ENCODE results near the gene ADAMTS12. TPM values are rescaled to one million over a fixed set of nuclear protein-coding genes. Genes with fewer than 3 reads are reported as not detected.

Gene ADAMTS12
- polyA plus RNA-seq, 3 donors = not detected

- no peak for TF ChIP-seq CTCF (IDR thresholded peaks at IDR 0.05)
- no peaks in the 10 kb centered on the region for H3K36me3 Mint-ChIP-seq
Observed at GRCh38 chr5:33690374-33691135, 201.2 kb downstream of the ADAMTS12 start.

GRCh38 chr5:33688526-33688925 lies 203.3 kb downstream of the ADAMTS12 start:
- intact Hi-C loops (cut with micrococcal nuclease) = no loop called here
- no peaks in the 10 kb centered on the region for H3K36me3 ChIP-seq (replicated peaks in 1 of 2; ENCODE audit: control insufficient read depth in 1 of 2, insufficient read depth in 2 of 2, low read length in 2 of 2)
- Mint-ChIP-seq H3K9me3 (peaks cover 1 to 22% (median 6%) of the 10 kb centered on the region in 7 donors), H3K27ac (no peak overlapping the region), H3K27me3 (ENCODE audit: low read depth in 3 of 3) (peaks cover 0 to 5% (median 2%) of the 10 kb centered on the region in 3 donors), H3K4me1 (no peaks in the 10 kb centered on the region), H3K36me3 (no peaks in the 10 kb centered on the region), H3K4me3 (no peak overlapping the region)
- no peak for DNase-seq
- H3K27me3 ChIP-seq (ENCODE audit: control insufficient read depth in 2 of 2, insufficient read depth in 2 of 2, low read length in 2 of 2) = no peaks in the 10 kb centered on the region
- 95% methylated on average over 4 of the region's 4 CpGs for WGBS (ENCODE audit: insufficient coverage)
- no peaks in the 10 kb centered on the region for H3K79me2 ChIP-seq (ENCODE audit: insufficient read depth, low read length)
- no peak overlapping the region for H2AFZ ChIP-seq (ENCODE audit: insufficient read depth, low read depth, low read length, poor library complexity, severe bottlenecking)
- H3K9ac ChIP-seq (ENCODE audit: insufficient read depth, low read length, poor library complexity, severe bottlenecking) = no peak overlapping the region
- H4K20me1 ChIP-seq (ENCODE audit: insufficient read depth, low read length) = no peaks in the 10 kb centered on the region
- no peaks in the 10 kb centered on the region for H3K4me1 ChIP-seq (ENCODE audit: control insufficient read depth in 1 of 2, insufficient read depth in 2 of 2, low read length in 2 of 2)
- H3K9me3 ChIP-seq (replicated peaks in 1 of 2; ENCODE audit: control insufficient read depth in 1 of 2, insufficient read depth in 1 of 2, low read length in 2 of 2) = peaks cover 0 to 8% of the 10 kb centered on the region in 2 donors
- H3K4me3 ChIP-seq (replicated peaks in 1 of 3; ENCODE audit: low read depth in 2 of 3, low read length in 3 of 3) = no peak overlapping the region
- no peak for TF ChIP-seq CTCF (IDR thresholded peaks at IDR 0.05)
- H3K4me2 ChIP-seq (replicated peaks; ENCODE audit: extremely low read depth, low read length, poor library complexity, severe bottlenecking) = no peak overlapping the region
- H3K27ac ChIP-seq (ENCODE audit: low read depth in 1 of 2, low read length in 2 of 2) = no peak overlapping the region

More at GRCh38 chr5:33690374-33691135, 201.2 kb downstream of the ADAMTS12 start:
- peaks cover 0 to 3% (median 0%) of the 10 kb centered on the region in 3 donors for H3K27me3 Mint-ChIP-seq (ENCODE audit: low read depth in 3 of 3)
- H3K27me3 ChIP-seq (ENCODE audit: control insufficient read depth in 2 of 2, insufficient read depth in 2 of 2, low read length in 2 of 2) = no peaks in the 10 kb centered on the region
- H3K4me3 ChIP-seq (replicated peaks in 1 of 3; ENCODE audit: low read depth in 2 of 3, low read length in 3 of 3) = no peak overlapping the region
- no peaks in the 10 kb centered on the region for H3K79me2 ChIP-seq (ENCODE audit: insufficient read depth, low read length)
- no peaks in the 10 kb centered on the region for H3K4me1 Mint-ChIP-seq
- peaks cover 0 to 8% of the 10 kb centered on the region in 2 donors for H3K9me3 ChIP-seq (replicated peaks in 1 of 2; ENCODE audit: control insufficient read depth in 1 of 2, insufficient read depth in 1 of 2, low read length in 2 of 2)
- intact Hi-C loops (cut with micrococcal nuclease) = no loop called here
- 97% methylated on average over 3 of the region's 9 CpGs for WGBS (ENCODE audit: insufficient coverage)
- no peaks in the 10 kb centered on the region for H3K4me1 ChIP-seq (ENCODE audit: control insufficient read depth in 1 of 2, insufficient read depth in 2 of 2, low read length in 2 of 2)
- no peak for DNase-seq
- H3K27ac ChIP-seq (ENCODE audit: low read depth in 1 of 2, low read length in 2 of 2) = no peak overlapping the region
- H3K9me3 Mint-ChIP-seq = peaks cover 5 to 23% (median 11%) of the 10 kb centered on the region in 7 donors
- H3K9ac ChIP-seq (ENCODE audit: insufficient read depth, low read length, poor library complexity, severe bottlenecking) = no peak overlapping the region
- no peaks in the 10 kb centered on the region for H4K20me1 ChIP-seq (ENCODE audit: insufficient read depth, low read length)
- H2AFZ ChIP-seq (ENCODE audit: insufficient read depth, low read depth, low read length, poor library complexity, severe bottlenecking) = no peak overlapping the region
- no peak overlapping the region for H3K4me3 Mint-ChIP-seq
- no peaks in the 10 kb centered on the region for H3K36me3 ChIP-seq (replicated peaks in 1 of 2; ENCODE audit: control insufficient read depth in 1 of 2, insufficient read depth in 2 of 2, low read length in 2 of 2)
- H3K27ac Mint-ChIP-seq = no peak overlapping the region
- no peak overlapping the region for H3K4me2 ChIP-seq (replicated peaks; ENCODE audit: extremely low read depth, low read length, poor library complexity, severe bottlenecking)

All from CD14-positive monocyte (primary cell).